ENCODE results near the gene LITAFD. TPM values are rescaled to one million over a fixed set of nuclear protein-coding genes. Genes with fewer than 3 reads are reported as not detected.
"Not testable (repeated sequence)": the region's sequence is repeated elsewhere in the genome, so short reads cannot be mapped to it uniquely, and the experiment has no call there.

The LITAFD gene
- total RNA-seq, 1 donor from 2014 or later, result not detected

DNA sequence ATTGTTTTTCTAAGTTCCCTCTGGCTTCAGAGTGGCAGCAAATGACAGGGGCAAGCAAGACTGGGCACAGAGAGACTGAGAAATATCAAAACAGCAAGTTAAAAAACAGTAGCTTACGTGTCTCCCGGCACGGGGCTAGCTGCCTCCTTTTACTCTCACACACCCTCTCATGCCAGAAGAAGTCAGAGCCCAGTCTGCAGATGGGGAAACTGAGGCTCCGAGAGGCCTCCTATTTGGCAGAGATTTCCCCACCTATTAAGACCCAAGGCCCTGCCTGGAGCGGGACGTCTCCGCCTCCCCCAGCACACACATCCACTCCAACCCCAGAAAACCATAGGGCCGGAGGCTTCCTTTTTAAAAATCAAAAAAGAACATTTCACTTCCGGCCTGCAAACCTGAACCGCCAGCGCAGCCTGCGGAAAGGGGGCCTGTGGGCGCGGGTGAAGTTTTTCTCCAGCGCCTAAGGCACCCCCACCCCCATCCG lies 14.2 kb upstream of the LITAFD start:
- ATAC-seq (ENCODE audit: poor library complexity) (no peak), DNase-seq (no peak)
- intact Hi-C loops (cut with DNase I), result no loop called here

GRCh38 chr16:8868416-8869211 lies 13.5 kb upstream of the LITAFD start, which contains the start of gene CARHSP1:
Gene CARHSP1 (minus strand): TSS chr16:8869006. CDS start chr16:8859328, 9,678 bp downstream.
- DNase-seq, result peak; percentile 91
- intact Hi-C loops (cut with DNase I), result no loop called here
- ATAC-seq (ENCODE audit: poor library complexity), result peak; percentile 93

DNA sequence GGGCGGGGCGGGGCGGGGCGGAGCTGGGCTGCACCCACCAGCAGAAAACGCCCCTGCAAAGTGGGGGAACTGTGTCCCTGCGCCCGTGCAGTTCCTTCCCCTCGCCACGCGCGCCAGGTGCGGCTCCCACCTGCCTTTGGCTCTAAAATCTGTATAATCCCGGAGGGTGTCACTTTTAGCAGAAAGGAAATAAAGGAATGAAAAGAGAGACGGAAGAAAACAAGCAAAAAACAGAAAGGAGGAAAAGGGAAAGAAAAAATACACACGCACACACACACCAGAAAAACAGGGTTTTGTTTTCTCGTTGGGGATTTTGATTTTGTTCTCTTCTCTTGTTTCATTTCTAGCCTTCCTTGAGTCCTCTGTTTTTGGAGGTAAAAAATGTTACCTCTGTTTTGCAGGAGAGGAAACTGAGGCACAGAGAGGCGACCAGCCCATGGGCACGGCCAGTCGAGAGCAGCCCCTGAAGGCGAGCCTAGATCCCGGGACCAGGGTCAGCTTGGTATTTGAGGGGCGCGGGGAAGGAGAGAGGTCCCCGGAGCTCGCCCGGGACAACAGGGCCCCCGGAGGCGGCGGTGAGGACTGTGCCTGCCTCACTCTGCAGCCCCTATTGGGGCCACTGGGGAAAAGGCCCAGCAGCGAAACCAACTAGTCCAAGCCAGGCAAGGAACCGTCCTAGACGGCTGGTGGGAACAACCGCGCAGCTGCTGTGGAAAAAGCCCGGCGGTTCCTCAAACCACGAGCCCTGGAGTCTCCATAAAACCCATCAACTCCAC lies 12.8 kb upstream of the LITAFD start:
- ATAC-seq (ENCODE audit: poor library complexity), result no peak
- no peak for DNase-seq
- intact Hi-C loops (cut with DNase I), result no loop called here

DNA sequence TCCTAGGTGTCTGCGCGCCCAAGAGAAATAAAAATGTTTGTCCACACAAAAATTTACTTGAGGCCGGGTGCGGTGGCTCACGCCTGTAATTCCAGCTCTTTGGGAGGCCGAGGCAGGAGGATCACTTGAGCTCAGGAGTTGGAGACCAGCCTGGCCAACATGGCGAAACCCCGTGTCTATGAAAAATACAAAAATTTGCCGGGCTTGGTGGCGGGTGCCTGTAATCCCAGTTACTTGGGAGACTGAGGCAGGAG lies 12.2 kb upstream of the LITAFD start:
- ATAC-seq (ENCODE audit: poor library complexity); DNase-seq; intact Hi-C loops (cut with DNase I): not testable (repeated sequence)

GRCh38 chr16:8872071-8872470 lies 10.1 kb upstream of the LITAFD start:
- DNase-seq, result no peak
- intact Hi-C loops (cut with DNase I), result no loop called here

GRCh38 chr16:8872967-8873865 lies 8.9 kb upstream of the LITAFD start:
- intact Hi-C loops (cut with DNase I), result no loop called here
- no peak for ATAC-seq (ENCODE audit: poor library complexity)
- DNase-seq, result no peak

More at GRCh38 chr16:8872071-8872470, 10.1 kb upstream of the LITAFD start:
- no peak for ATAC-seq (ENCODE audit: poor library complexity)

DNA sequence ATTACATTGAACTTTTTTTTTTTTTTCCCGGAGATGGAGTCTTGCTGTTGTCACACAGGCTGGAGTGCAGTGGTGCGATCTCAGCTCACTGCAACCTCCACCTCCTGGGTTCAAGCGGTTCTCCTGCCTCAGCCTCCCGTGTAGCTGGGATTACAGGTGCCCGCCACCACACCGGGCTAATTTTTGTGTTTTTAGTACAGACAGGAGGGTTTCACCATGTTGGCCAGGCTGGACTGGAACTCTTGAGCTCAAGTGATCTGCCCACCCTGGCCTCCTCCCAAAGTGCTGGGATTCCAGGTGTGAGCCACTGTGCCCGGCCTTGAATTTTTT lies 8.3 kb upstream of the LITAFD start:
- ATAC-seq (ENCODE audit: poor library complexity); intact Hi-C loops (cut with DNase I): not testable (repeated sequence)

DNA sequence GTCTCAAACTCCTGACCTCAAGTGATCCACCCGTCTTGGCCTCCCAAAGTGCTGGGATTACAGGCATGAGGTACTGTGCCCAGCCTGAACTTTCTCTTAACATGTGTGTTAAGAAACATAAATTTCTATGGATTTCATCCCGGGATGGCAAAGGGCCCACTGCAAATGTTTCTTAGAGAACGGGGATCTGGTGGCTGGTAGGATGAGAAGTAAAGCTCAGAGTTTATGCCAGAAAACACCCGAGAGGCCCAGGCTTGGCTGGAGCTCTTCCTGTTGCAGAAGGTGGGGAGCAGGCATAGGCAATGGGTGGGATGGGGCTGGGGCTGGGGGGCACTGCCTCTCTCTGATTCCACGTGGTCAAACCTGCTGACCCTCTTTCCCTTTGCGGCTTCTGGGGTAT lies 7.8 kb upstream of the LITAFD start:
- ATAC-seq (ENCODE audit: poor library complexity) (no peak), DNase-seq (no peak)
- intact Hi-C loops (cut with DNase I), result no loop called here

More for the DNA sequence above, 8.3 kb upstream of the LITAFD start:
- DNase-seq, result not testable (repeated sequence)

GRCh38 chr16:8875317-8875716 lies 6.8 kb upstream of the LITAFD start:
- intact Hi-C loops (cut with DNase I), result not testable (repeated sequence)

GRCh38 chr16:8877894-8878522 lies 4.1 kb upstream of the LITAFD start:
- intact Hi-C loops (cut with DNase I), result no loop called here
- no peak for ATAC-seq (ENCODE audit: poor library complexity)

More at GRCh38 chr16:8875317-8875716, 6.8 kb upstream of the LITAFD start:
- not testable (repeated sequence) for DNase-seq; ATAC-seq (ENCODE audit: poor library complexity)

DNA sequence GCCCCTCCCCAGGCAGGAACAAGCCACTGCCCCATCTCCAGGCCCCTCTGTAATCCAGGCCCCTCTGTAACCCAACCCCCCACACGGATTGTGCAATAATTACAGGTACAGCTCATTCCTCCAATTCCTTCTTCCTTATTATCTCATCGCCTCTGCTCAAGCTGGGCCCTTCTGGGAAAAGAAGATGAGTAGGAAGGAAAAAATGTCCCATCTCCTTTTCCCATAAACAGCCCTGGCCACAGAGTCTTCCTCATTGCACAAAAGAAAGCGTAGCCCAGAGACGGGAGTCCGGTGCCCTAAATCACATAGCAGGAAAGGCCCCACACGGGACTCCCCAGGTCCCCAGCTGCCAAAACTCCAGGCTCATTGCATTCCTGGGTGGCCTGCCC lies 3.6 kb upstream of the LITAFD start:
- ATAC-seq (ENCODE audit: poor library complexity) (no peak), DNase-seq (peak; percentile 11)
- intact Hi-C loops (cut with DNase I), result no loop called here

More at GRCh38 chr16:8877894-8878522, 4.1 kb upstream of the LITAFD start:
- DNase-seq, result no peak

GRCh38 chr16:8880839-8881510 lies 1.2 kb upstream of the LITAFD start:
- ATAC-seq (ENCODE audit: poor library complexity) (no peak), DNase-seq (peak; percentile 2)
- intact Hi-C loops (cut with DNase I), result loop anchor here (5.0 kb wide), 1 partner anchor 314 kb away; no protein-coding TSS in a partner anchor

- no peak for DNase-seq
- intact Hi-C loops (cut with DNase I), result loop anchor here (5.0 kb wide), 1 partner anchor 316 kb away; no protein-coding TSS in a partner anchor
- no peak for ATAC-seq (ENCODE audit: poor library complexity)
Observed at GRCh38 chr16:8882725-8883377, 700 bp downstream of the LITAFD start.

DNA sequence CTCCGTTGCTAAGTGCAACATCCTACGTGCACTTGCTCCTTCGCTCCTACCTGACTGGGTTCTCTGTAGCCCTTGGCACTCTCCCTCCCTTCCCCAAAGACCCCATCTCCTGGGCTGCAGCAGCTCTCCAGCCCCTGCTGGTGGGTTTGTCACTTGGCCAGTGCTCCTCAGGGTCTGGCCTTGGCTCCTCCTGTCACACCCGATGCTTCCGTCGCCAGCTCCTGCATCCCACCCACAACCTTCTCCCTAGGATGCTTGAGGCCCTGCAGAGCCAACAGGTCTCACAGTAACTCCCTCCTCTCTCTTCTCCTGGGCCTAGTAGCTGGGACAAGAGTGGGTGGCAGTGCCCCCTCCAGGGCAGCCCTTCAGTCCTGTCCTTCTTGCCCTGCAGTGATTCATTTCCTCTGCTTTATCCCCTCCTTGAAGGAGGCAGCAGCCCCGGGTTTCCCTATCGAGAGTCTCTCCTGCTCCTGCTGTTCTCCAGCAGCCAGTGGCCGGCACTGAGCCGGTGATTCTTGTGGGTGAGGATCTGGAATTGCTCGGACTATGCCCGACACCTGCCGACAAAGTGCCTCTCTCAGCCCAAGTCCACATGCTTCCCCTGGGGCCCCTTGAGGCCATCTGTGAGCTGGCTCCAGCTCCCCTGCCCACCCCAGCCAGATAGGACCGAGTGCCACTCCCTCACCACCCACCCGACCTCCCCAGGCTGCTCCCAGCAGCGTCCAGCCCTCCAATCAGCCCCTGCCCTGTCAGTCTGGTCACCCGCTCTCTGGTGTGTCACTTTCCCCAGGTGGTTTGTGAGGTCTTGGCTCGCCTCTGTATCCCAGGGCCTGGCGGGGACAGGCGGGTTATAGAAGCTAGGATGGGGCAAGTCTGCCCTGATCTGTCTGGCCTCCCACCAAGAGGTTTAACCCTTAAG lies 3.8 kb downstream of the LITAFD start:
- ATAC-seq (ENCODE audit: poor library complexity) (peak; percentile 16), DNase-seq (no peak)
- intact Hi-C loops (cut with DNase I), result no loop called here

- no peak for DNase-seq
- no peak for ATAC-seq (ENCODE audit: poor library complexity)
- intact Hi-C loops (cut with DNase I), result no loop called here
Observed at GRCh38 chr16:8886593-8887430, 4.7 kb downstream of the LITAFD start.

DNA sequence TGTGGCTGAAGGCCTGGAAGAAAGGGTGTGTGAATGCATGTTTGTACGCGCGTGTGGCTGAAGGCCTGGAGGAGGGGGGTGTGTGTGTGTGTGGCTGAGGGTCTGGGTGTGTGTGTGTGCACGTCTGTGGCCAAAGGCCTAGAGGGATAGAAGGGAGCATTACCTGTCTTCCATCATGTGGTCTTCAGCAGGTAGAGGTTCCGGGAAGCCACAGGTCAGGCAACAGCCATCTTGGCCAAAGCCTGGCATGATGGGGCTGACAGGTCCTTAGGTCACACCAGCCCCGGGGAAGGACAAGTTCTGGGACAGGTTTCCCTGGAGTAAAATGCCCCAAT lies 5.2 kb downstream of the LITAFD start:
- intact Hi-C loops (cut with DNase I), result no loop called here
- DNase-seq (no peak), ATAC-seq (ENCODE audit: poor library complexity) (no peak)
